Kidney (tissue), 14 donors: ENCODE results near the gene ENAH. TPM values are rescaled to one million over a fixed set of nuclear protein-coding genes. Genes with fewer than 3 reads are reported as not detected.
A peak's percentile ranks its signal among the peaks of the same experiment; 100 is the strongest.

Experiments
- DNase-seq, 5 donors: peaks; one replicate each; pipeline ENCODE4 v3.0.0-alpha.2; 2013 to 2020
- FAIRE-seq: peaks from 2 replicates; lab custom pipeline; 2012; peaks lifted over from hg19 to GRCh38; lab: Jason Lieb, UNC
- H3K27ac ChIP-seq, 2 donors: one replicate each; pipeline ENCODE4 v1.7.0; 2013; ENCODE audit warnings: low read depth in 2 of 2, low read length in 2 of 2, inconsistent platforms in 1 of 2
- H3K27me3 ChIP-seq: one replicate; pipeline ENCODE4 v1.7.1; 2013; ENCODE audit warnings: low read length, inconsistent platforms; ENCODE audit not compliant: control insufficient read depth, insufficient read depth
- H3K36me3 ChIP-seq, 3 donors: one replicate each; pipeline versions ENCODE4 v1.7.0 to v1.7.1; 2013; ENCODE audit warnings: low read length in 3 of 3, control low read depth in 1 of 3, inconsistent platforms in 1 of 3; ENCODE audit not compliant: insufficient read depth in 3 of 3, control insufficient read depth in 2 of 3
- H3K4me1 ChIP-seq, 3 donors: one replicate each; pipeline versions ENCODE4 v1.7.0 to v1.7.1; 2013; ENCODE audit warnings: low read length in 3 of 3, inconsistent platforms in 1 of 3, low read depth in 1 of 3; ENCODE audit not compliant: control insufficient read depth in 2 of 3, insufficient read depth in 2 of 3
- H3K4me3 ChIP-seq, 3 donors: one replicate each; pipeline versions ENCODE4 v1.7.0 to v1.8.1; 2013; ENCODE audit warnings: low read length in 3 of 3, control low read depth in 1 of 3, inconsistent platforms in 1 of 3
- H3K9ac ChIP-seq, 3 donors: one replicate each; pipeline versions ENCODE4 v1.7.0 to v1.7.1; 2013; ENCODE audit warnings: low read length in 3 of 3, control low read depth in 1 of 3, inconsistent platforms in 1 of 3
- H3K9me3 ChIP-seq, 3 donors: one replicate each; pipeline versions ENCODE4 v1.7.0 to v1.7.1; 2013; ENCODE audit warnings: low read length in 3 of 3, control low read depth in 1 of 3, inconsistent platforms in 1 of 3; ENCODE audit not compliant: control insufficient read depth in 2 of 3, insufficient read depth in 1 of 3
- intact Hi-C: fragments of 100-400 bp; cut with DNase I; formaldehyde crosslinking; loops from one replicate; pipeline ENCODE4 v1.11.1; 2022
- polyA plus RNA-seq: library from polyadenylated mRNA; stranded (reverse); fragments of 350-450 nt; fragmentation: Illumina TruSeq; extraction: RNeasy Lipid Tissue Mini Kit (QIAGEN cat#74804); gene quantifications from one replicate; pipeline ENCODE4 v1.2.3, GENCODE V29; 2014; ENCODE audit warnings: low read depth, low replicate concordance; ENCODE audit not compliant: insufficient read depth
- total RNA-seq: library from RNA; stranded (reverse); fragmentation: NEBNext Ultra II Directional; extraction: Animal tissue kit (Norgen Biotek cat#: 25700); gene quantifications from one replicate; pipeline ENCODE4 v1.2.1, GENCODE V29; 2021
- TF ChIP-seq, protein P1 (sequence below): IDR thresholded peaks from 3 replicates; pipeline ENCODE4 v1.5.1; 2012; ENCODE audit warnings: mild to moderate bottlenecking, moderate library complexity, borderline replicate concordance; ENCODE audit not compliant: insufficient read depth; ENCODE audit errors: extremely low read depth
- donor health status: control.
- donor health status: control.
- donor health status: control.
- donor health status: control.
- donor health status: control.
- donor health status: DM: yes; HTN: yes; CAD: no.
- donor health status: Normal renal cell carcinoma (clear cell type).

Gene ENAH
- total and polyA plus RNA-seq, 2 donors from 2014 or later, result 6.2 to 42.3 TPM

GRCh38 chr1:225532240-225532944 is 120.5 kb downstream of the ENAH start:
- Histone ChIP-seq H3K4me3 (no peak overlapping the region), H3K36me3 (peaks cover 0 to 2% (median 0%) of the 10 kb centered on the region in 3 donors), H3K9me3 (no peaks in the 10 kb centered on the region), H3K4me1 (no peaks in the 10 kb centered on the region), H3K27ac (no peak overlapping the region), H3K9ac (no peak overlapping the region), H3K27me3 (no peaks in the 10 kb centered on the region)
- FAIRE-seq (peak; percentile 21), DNase-seq (peak in 1 of 5 donors; percentile 26)
- TF ChIP-seq, protein P1, sequence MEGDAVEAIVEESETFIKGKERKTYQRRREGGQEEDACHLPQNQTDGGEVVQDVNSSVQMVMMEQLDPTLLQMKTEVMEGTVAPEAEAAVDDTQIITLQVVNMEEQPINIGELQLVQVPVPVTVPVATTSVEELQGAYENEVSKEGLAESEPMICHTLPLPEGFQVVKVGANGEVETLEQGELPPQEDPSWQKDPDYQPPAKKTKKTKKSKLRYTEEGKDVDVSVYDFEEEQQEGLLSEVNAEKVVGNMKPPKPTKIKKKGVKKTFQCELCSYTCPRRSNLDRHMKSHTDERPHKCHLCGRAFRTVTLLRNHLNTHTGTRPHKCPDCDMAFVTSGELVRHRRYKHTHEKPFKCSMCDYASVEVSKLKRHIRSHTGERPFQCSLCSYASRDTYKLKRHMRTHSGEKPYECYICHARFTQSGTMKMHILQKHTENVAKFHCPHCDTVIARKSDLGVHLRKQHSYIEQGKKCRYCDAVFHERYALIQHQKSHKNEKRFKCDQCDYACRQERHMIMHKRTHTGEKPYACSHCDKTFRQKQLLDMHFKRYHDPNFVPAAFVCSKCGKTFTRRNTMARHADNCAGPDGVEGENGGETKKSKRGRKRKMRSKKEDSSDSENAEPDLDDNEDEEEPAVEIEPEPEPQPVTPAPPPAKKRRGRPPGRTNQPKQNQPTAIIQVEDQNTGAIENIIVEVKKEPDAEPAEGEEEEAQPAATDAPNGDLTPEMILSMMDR, result no peak
- intact Hi-C loops, result no loop called here

DNA sequence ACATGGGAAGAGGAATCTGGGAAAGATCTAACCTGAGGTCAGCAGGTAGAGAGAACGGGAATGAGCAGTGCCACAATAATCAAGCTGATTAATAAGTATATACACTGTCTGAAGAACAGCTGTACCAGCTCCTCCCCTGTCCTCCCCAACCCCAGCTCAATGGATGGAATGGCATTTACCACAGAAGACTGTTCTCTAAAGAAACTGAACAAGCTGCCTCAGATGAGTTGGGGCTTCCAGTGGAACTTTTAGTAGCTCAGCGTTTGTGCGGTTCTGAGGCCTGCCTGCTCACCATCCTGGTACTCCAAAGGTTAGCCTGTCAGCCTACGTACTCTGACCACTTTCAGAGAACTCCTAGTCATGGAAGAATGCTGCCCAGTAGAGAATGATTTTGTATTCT is 123.2 kb downstream of the ENAH start:
- H3K27me3 ChIP-seq, result no peaks in the 10 kb centered on the region
- H3K4me3 ChIP-seq, result no peak overlapping the region
- H3K4me1 ChIP-seq, result no peaks in the 10 kb centered on the region
- no peak overlapping the region for H3K9ac ChIP-seq
- TF ChIP-seq, protein P1, result no peak
- no peak overlapping the region for H3K27ac ChIP-seq
- FAIRE-seq (no peak), DNase-seq (no peak)
- H3K9me3 ChIP-seq, result no peaks in the 10 kb centered on the region
- H3K36me3 ChIP-seq, result peaks cover 0 to 2% (median 0%) of the 10 kb centered on the region in 3 donors
- intact Hi-C loops, result no loop called here

DNA sequence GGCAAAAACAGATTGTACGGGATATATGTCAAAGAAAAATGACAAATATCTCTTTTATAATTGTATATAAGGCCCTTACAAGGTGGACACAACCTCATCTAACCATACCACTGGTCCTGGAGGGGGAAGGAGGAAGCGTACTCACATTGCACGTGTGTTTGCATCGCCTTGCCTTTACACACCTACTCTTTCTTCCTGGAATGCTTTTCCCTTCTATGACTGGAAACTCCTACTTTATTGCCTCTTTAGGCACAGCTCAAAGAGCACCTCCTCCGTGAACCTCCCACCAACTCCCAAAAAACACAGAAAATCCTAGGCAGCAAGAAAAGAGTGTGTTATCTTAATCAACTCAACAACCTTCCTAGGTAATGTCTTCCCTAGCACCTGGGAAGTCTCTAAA is 125.3 kb downstream of the ENAH start:
- Histone ChIP-seq H3K27me3 (no peaks in the 10 kb centered on the region), H3K9ac (no peak overlapping the region), H3K4me1 (no peaks in the 10 kb centered on the region), H3K36me3 (peaks cover 0 to 2% (median 0%) of the 10 kb centered on the region in 3 donors), H3K4me3 (no peak overlapping the region), H3K27ac (no peak overlapping the region), H3K9me3 (no peaks in the 10 kb centered on the region)
- DNase-seq (no peak), FAIRE-seq (no peak)
- TF ChIP-seq, protein P1, result no peak
- intact Hi-C loops, result no loop called here

DNA sequence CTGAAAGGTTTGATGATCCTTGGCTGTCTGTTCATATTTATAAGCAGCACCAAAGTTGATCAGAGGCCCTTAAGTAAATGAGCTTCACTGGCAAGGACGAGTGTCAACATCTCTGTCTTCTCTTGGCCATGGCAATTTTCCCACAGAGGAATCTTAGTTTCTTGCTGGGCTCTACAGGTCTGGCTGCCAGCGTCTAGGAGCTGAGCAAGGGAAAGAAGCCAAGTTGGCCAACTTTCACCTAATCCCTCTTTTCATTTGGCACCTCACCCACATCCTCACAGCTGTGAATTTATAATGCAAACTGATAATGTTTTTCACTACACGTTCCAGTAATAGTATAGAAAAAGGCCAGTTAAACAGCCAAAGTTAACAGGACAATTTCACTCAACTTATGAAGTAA is 126.0 kb downstream of the ENAH start:
- no peak overlapping the region for H3K27ac ChIP-seq
- peaks cover 0 to 2% (median 0%) of the 10 kb centered on the region in 3 donors for H3K36me3 ChIP-seq
- no peak overlapping the region for H3K9ac ChIP-seq
- TF ChIP-seq, protein P1, result no peak
- no peaks in the 10 kb centered on the region for H3K4me1 ChIP-seq
- no peak for FAIRE-seq
- no peak for DNase-seq
- H3K27me3 ChIP-seq, result no peaks in the 10 kb centered on the region
- H3K9me3 ChIP-seq, result no peaks in the 10 kb centered on the region
- intact Hi-C loops, result no loop called here
- H3K4me3 ChIP-seq, result no peak overlapping the region
